GM18526 (cell line): ENCODE results near the gene POLR3A.

ENCODE experiments used
- POLR2A ChIP-seq: IDR thresholded peaks from 3 replicates; pipeline ENCODE4 v1.6.1; 2011; ENCODE audit not compliant: insufficient read length; ENCODE audit errors: extremely low read depth

Gene POLR3A

GRCh38 chr10:77925795-77926565 lies 103.3 kb downstream of the POLR3A start:
- TF ChIP-seq POLR2A = no peak

GRCh38 chr10:77925410-77925794 lies 103.9 kb downstream of the POLR3A start:
- no peak for TF ChIP-seq POLR2A

- TF ChIP-seq POLR2A = no peak
Measured at GRCh38 chr10:77922566-77923179, 106.6 kb downstream of the POLR3A start.

- TF ChIP-seq POLR2A = no peak
Measured at GRCh38 chr10:77922055-77922454, 107.3 kb downstream of the POLR3A start.

- no peak for TF ChIP-seq POLR2A
Measured at GRCh38 chr10:77921395-77921794, 107.9 kb downstream of the POLR3A start.

GRCh38 chr10:77920495-77920894 lies 108.8 kb downstream of the POLR3A start:
- no peak for TF ChIP-seq POLR2A

GRCh38 chr10:77919713-77920108 lies 109.6 kb downstream of the POLR3A start:
- no peak for TF ChIP-seq POLR2A
